VCaP (cell line): ENCODE measurements around the gene RGS6.

ENCODE experiments used
- H3K27ac ChIP-seq: fragments of 450-650 bp; 2 replicates; pipeline ENCODE4 v1.5.1; 2017
- TF ChIP-seq, protein P1 (sequence below): fragments of 450-650 bp; conservative IDR thresholded peaks from 2 replicates; pipeline ENCODE4 v1.5.1; 2017; ENCODE audit warnings: mild to moderate bottlenecking, moderate library complexity

RGS6 gene

DNA sequence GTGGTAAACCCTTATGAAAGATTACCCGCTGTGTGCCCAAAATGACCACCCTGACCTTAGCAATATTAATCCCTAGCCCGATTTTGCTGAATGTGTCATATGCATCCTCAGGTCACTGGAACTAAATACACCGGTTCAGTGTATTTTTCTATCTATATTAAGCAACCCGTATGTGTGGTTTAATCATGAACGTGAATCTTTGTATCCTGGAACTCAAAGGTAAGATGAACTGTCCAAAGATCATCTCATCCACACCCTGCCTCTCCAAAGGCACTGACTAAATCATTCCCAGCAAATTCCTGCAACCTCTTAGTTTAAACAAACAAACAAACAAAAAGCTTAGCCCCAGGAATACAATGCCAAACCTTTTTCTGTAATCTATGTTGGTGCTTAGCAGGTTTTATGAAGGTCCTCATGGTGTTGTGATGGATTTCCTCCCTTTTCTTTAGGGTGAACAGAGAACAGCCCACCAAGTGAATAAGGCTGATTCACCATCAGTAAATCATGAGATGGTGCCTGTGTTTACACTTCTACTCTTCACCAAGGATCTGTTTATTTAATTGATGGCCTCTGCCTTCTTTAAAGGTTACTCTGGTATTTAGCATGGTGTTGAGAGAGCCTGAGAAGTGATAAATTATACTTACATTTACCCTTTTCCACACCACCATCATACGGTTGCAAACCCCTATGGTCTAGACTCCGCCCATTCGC lies 663.1 kb downstream of the RGS6 start:
- TF ChIP-seq, protein P1, sequence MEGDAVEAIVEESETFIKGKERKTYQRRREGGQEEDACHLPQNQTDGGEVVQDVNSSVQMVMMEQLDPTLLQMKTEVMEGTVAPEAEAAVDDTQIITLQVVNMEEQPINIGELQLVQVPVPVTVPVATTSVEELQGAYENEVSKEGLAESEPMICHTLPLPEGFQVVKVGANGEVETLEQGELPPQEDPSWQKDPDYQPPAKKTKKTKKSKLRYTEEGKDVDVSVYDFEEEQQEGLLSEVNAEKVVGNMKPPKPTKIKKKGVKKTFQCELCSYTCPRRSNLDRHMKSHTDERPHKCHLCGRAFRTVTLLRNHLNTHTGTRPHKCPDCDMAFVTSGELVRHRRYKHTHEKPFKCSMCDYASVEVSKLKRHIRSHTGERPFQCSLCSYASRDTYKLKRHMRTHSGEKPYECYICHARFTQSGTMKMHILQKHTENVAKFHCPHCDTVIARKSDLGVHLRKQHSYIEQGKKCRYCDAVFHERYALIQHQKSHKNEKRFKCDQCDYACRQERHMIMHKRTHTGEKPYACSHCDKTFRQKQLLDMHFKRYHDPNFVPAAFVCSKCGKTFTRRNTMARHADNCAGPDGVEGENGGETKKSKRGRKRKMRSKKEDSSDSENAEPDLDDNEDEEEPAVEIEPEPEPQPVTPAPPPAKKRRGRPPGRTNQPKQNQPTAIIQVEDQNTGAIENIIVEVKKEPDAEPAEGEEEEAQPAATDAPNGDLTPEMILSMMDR, result no peak
- no peak overlapping the region for H3K27ac ChIP-seq

DNA sequence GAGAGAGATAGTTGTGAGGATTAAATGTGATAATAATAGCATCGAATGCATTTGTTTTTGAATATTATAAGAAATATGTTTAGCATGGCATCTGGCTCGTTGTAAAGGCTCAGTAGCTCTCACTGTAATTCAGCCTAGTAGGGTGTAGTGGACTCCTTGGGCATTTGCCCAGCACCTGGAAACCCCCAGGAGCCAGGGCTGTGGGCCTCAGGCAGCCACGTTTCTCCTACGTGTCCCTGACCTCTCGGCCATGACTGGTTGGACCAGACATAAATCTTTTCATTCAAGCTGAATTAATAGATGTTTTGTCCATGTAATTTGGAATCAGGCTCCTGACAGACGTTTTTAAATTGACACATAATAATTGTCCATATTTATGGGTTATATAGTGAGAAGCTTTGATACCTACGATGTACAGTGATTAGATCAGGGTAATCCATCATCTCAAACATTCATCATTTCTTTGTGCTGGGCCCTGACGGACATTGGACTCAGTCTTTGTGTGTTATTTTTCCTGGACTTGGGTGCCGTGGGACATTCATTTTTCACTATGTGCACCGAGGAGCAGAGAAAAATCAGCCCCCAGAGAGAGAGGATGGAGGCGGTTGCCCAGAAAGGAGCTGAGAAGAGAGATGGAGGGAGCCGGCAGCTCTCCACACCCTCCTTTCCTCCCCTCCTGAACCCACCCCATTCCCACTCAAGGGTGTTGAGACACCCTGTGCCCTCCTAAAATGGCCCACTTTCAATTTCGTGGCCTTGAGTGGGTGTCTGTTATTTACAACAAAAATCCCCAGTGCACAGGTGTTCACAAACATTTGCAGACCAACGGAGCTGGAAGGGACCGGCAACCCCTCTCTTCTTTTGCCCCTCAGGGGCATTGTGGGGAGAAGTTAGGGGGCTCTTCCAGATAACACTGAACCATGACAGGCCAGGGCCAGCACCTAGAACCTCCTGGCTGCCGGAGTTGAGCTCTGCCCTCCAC lies 665.3 kb downstream of the RGS6 start:
- TF ChIP-seq, protein P1, result no peak
- H3K27ac ChIP-seq, result no peak overlapping the region

DNA sequence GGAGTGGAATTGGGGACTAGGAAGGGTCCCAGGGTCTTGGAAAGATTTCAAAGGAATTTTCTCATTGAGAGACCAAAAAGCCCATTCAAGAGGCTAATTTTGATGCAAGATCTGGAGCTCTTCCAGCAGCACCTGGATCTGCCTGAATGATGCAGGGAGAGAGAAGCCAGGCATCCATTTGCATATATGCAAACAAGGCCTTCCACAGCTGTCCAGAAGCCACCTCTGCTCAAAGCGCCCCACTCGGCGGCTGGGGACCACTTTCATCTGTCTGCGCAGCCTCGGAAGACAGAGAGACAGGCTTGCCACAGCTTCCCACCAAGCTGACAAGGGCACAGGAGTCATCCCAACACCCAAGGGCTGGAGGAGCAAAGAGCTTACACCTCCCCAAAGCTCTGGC lies 666.1 kb downstream of the RGS6 start:
- TF ChIP-seq, protein P1, result no peak
- H3K27ac ChIP-seq, result no peak overlapping the region

DNA sequence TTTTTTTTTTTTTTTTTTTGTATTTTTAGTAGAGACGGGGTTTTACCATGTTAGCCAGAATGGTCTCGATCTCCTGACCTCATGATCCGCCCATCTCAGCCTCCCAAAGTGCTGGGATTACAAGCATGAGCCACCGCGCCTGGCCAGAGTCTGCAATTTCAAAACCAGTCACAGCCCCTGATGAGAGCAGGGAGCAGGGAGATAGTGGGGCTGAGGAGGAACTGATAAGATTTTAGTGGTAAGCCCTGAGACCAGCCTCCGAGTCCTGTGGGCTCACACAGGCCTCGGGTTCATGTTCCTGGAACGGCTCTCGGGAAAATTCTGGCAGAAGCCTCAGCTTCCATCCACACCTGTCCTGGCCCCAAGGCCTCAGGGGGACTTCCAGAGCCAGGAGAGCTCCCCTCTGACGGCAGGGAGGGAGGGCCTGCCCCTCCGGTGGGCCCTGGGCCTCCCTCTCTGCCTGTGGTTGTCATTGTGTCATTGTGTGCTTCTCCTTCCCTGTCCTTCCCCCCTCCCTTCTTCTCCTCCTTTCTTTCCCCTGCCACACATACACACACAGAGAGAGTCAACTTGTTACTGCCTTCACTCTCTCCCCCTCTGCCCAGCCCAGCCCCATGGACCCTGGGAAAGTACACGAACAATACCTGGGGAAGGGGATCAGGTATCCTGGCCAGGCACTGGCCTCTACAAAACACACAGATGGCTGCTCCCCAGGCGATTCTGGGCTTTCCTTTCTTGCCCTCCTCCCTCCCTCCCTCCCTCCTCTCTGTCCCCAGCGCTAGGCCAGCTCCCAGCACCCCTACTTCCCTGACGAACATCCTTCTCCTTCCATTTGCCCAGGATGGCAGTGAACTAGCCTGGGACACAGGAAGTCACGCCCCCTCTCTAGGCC lies 667.6 kb downstream of the RGS6 start:
- no peak overlapping the region for H3K27ac ChIP-seq
- TF ChIP-seq, protein P1, result no peak

DNA sequence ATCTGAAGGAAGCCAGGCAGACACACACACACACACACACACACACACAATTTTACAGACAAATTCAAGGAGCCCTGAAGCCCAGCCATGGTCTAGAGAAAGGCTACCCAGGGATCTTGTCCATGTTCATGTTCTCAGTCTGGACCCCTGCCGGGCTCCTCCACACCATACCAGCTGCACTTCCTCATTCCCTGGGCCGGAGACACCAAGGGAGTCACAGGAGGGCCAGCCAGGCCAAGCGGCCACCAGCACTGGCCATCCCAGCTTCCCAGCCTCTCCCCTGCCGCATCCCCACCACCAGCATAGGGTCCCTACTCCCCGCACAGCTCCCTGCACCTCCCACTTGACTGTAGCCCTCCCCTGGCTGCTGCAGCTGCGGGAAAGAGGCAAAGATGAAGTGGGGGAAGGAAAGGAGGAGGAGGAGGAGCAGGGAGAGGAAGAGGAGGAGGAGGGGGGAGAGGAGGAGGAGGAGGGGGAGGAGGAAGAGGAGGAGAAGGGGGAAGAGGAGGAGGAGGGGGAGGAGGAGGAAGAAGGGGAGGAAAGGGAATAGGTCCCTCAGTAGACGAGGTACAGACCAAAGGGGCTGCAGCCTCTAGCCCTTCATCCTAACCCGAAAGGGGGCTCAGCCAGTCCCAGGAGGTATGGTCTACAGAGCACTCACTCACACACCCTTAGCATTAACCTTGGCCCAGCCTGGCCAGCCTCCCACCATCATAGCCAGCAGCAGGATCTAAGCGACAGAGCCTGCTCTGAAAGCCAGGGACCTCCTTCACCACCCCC lies 668.5 kb downstream of the RGS6 start:
- TF ChIP-seq, protein P1, result no peak
- no peak overlapping the region for H3K27ac ChIP-seq

DNA sequence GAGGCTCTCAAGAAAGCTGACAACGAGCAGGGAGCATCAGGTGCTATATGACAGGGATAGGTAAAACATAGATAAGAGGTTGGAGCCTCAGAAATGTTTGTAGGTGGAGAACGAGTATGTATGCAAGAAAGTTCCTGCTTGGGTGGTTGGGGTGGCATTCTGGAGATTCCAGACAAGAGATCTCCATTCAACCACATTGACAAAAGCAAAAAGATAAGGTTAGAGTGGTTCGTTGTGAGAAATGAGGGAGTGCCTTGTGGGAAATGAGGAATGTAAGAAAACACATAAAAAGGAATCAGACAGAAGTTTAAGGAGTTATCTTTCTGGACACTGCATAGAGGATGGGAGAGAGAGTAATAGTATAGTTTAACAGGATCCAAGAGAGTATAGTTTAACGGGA lies 671.4 kb downstream of the RGS6 start:
- TF ChIP-seq, protein P1, result no peak
- H3K27ac ChIP-seq, result no peak overlapping the region
